SKM-1 (cell line): Measurements from ENCODE around the gene DBX2.
"Not testable (repeated sequence)": the region's sequence is repeated elsewhere in the genome, so short reads cannot be mapped to it uniquely, and the experiment has no call there.

ENCODE experiments used
- DNase-seq: peaks from one replicate; lab custom pipeline; 2025; ENCODE audit not compliant: unreplicated experiment; lab: John Stamatoyannopoulos, UW

The DBX2 gene

DNA sequence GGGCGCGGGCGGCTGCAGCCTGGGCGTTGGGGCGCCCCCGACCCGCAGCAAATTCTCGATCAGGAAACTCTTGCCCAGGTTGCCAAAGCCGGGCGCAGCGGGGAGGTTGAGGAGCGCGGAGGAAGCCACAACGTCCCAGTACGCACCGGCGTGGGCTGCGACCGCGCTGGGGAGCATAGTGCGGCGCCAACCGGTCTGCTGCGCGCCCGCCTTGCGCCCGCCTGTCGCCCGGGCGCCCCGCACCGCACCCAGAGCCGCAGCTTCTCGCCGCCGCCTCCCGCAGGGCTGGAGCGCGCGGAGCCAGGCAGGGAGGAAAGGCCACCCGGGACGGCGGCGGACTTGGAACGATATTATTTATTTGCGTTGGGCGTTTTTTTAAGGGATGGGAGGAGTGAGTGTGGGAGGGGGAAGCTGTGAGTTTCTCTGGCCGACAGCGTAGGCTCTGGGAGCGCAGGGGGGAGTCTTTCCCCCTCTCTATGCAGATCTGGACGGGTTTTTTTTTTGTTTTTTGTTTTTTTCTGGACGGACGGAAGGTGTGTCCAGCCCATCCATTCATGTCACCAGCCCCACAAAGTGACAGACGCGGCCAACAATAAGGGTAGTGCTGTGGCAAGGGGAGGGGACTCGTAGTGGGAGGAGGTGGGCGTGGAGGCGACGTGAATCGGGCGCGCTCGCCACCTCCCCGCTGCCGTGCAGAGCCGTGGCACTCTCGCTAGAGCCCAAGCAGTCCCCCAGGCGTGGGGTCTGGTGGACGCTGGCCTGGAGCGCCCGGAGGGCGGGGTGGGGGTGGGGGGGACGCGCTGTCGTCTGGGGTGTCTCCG, at the start of gene DBX2:
Gene DBX2, minus strand, starts transcription at position 349 of the 821 bp plus-strand sequence. Its CDS starts 172 bp downstream, at position 177.
- DNase-seq: no peak

GRCh38 chr12:45098766-45099165, 47.9 kb upstream of the DBX2 start:
- no peak for DNase-seq

DNA sequence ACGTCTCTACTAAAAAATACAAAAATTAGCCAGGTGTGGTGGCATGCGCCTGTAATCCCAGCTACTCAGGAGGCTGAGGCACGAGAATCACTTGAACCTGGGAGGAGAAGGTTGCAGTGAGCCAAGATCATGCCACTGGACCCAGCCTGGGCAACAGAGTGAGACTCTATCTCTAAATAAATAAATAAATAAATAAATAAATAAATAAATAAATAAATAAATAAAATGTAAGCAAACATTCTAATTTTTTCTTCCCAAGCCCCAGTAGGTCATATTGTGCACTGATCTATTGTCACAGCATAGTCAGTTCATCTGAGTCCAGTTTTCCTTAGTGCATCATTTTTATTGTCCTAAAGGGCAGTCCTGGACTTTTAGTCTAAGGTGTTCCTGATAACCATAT, 44.5 kb upstream of the DBX2 start:
- not testable (repeated sequence) for DNase-seq

DNA sequence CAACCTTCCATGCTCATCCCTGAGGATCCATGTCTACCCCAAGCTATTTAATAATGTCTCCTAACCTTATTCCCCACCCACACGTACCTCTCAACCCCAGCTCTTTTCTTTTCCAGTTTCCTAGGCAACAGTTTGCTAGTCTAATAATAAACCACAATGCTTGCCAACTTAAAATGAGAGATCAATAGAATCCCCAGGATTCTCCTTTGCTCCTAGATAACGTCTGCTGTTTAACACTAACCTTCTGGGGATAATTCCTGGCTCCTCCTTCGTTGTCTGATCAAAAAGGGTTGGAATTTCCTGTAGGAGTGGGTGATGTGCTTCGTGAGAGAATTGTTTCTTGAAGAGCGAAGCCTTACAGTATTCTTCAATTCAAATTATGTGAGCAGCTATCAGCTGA, 42.2 kb upstream of the DBX2 start:
- no peak for DNase-seq

- DNase-seq: no peak
These were observed 38.6 kb upstream of the DBX2 start for GRCh38 chr12:45089411-45090075.

GRCh38 chr12:45088608-45089007, 37.7 kb upstream of the DBX2 start:
- DNase-seq: no peak

DNA sequence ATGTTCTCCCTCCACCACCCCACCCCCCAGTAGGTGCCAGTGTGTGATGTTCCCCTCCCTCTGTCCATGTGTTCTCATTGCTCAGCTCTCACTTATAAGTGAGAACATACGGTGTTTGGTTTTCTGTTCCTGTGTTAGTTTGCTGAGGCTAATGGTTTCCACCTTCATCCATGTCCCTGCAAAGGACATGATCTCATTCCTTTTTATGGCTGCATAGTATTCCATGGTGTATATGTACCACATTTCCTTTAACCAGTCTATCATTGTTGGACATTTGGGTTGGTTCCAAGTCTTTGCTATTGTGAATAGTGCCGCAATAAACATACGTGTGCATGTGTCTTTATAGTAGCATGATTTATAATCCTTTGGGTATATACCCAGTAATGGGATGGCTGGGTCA, 33.3 kb upstream of the DBX2 start:
- DNase-seq: not testable (repeated sequence)

DNA sequence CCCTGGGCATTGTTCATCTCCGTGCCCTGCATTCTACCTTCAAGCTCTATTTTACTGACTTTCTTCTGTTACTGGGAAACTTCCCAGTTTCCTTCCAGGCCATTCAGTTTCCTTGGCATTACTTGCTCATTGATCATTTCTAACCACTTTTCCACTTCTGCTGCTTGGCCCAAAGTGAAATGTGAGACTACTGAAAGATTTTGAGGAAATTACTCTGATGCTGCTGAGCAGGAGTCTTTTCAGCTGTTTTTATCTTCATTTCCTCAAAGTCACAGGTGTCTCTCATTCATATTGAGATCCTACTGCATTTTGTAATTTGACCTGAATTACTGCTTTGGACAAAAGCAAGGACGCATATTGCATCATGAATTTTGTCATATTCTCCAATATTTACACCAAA, 26.4 kb upstream of the DBX2 start:
- no peak for DNase-seq

DNA sequence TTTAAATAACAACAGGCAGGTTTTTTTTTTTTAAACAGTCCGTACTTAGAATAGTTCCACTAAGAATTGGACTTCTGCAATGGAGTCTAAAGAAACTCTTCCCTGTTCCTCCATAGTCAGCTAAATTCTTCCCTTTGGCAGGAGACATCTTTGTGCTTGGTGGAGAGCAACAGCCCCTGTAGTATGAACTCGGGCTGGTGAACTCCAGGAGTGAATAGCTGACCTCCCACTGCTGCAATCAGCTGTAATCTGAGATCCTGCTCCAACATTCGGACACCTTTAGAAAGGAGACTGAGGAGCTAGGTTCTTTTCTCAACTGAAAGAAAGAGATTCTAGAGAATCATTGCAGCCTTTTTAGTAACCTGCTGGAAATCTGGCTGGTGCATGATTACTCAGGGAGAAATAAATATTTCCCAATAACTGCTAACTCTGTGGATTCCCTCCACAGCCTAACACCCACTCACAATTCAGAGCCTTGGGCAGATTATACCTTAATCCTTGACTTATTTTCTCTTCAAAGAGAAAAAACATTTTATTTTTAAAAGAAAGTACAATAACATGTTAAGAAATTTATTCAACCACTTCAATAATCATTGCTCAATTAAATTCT, 25.6 kb upstream of the DBX2 start:
- no peak for DNase-seq

DNA sequence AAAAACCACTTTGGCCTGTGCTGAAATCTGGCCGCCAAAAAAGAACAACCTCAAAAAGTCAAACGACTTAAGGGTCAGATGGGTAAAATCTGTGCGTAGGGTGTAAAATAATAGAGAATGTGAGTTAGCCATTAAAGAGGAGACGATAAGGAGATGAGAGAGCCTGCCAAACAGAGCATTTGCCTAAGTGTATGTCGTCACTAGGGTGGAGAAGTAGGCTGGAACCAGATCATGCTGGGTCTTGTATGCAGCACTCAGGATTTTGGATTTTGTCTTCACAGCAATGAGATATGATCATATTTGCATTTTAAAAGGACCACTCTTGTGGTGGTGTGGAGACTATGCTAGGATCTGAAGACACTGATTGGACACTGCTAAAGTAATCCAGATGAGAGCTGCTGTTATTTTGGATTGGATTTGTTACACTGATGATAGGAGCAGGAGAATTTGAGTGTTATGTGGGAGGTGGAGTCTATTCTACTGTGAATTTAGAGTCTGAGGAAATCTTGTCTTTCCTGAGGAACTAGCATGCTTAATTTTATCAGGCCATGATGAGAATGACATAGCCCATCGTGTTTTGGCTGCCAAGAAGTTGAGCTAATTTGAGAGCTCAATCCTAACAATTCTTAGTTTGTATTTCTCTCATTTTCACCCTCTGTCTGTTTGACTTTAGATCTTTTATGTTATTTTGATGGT, 24.8 kb upstream of the DBX2 start:
- DNase-seq: no peak

GRCh38 chr12:45065125-45065626, 14.3 kb upstream of the DBX2 start:
- DNase-seq: no peak

DNA sequence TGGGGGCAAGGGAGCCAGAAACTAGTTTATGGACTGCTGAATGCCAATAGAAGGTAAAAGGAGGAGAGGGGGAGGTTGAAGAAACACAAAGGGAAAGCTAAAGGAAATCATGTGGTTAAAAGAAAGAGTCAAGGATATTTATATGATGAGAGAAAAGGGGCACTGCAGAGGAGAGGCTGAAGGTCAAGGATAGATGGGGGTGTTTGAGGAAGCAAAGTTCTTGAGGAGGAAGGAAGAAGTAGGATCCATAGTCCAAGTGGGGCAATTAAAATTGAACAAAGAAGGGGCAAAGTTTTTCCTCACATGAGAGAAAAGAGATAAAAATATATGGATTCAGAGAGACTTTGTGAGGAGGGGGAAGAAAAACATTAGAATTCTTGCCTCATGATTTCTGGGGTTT, 10.1 kb upstream of the DBX2 start:
- DNase-seq: no peak

GRCh38 chr12:45051572-45052125, 750 bp upstream of the DBX2 start:
- DNase-seq: no peak

GRCh38 chr12:45049912-45050750, 768 bp downstream of the DBX2 start:
- DNase-seq: no peak

- DNase-seq: no peak
These were observed 8.3 kb downstream of the DBX2 start for GRCh38 chr12:45042599-45042998.

- DNase-seq: no peak
These were observed 9.9 kb downstream of the DBX2 start for GRCh38 chr12:45040977-45041376.

GRCh38 chr12:45039757-45040156, 11.1 kb downstream of the DBX2 start:
- DNase-seq: no peak

- no peak for DNase-seq
These were observed 16.0 kb downstream of the DBX2 start for GRCh38 chr12:45034861-45035265.

- DNase-seq: no peak
These were observed 33.0 kb downstream of the DBX2 start for GRCh38 chr12:45017916-45018315.

DNA sequence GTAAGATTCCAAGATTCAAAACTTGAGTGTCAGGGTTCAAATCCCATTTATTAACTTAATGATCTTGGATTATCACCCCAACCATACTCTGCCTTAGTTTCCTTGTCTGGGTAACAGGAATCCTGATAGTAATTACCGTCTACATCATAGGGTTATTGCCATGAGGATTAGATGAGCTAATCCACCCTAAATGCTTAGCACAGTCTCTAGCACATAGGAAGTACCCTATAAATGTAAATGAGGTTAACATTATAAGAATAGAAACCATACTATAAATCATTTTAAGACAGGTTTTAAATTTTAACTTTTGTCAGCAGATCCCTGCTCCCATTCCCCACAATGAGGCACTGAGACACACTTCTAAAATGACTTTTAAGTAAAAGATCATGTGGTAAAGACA, 36.5 kb downstream of the DBX2 start:
- no peak for DNase-seq
